NCI-H2196 treated with DMSO at 0.1 percent for 48 hours (cell line): ENCODE measurements around the gene DOHH.
A peak's percentile ranks its signal among the peaks of the same experiment; 100 is the strongest.
"Not testable (repeated sequence)": the region's sequence is repeated elsewhere in the genome, so short reads cannot be mapped to it uniquely, and the experiment has no call there.

Experiments used
- DNase-seq: peaks from one replicate; lab custom pipeline; 2025; ENCODE audit not compliant: unreplicated experiment; lab: John Stamatoyannopoulos, UW

DOHH gene

DNA sequence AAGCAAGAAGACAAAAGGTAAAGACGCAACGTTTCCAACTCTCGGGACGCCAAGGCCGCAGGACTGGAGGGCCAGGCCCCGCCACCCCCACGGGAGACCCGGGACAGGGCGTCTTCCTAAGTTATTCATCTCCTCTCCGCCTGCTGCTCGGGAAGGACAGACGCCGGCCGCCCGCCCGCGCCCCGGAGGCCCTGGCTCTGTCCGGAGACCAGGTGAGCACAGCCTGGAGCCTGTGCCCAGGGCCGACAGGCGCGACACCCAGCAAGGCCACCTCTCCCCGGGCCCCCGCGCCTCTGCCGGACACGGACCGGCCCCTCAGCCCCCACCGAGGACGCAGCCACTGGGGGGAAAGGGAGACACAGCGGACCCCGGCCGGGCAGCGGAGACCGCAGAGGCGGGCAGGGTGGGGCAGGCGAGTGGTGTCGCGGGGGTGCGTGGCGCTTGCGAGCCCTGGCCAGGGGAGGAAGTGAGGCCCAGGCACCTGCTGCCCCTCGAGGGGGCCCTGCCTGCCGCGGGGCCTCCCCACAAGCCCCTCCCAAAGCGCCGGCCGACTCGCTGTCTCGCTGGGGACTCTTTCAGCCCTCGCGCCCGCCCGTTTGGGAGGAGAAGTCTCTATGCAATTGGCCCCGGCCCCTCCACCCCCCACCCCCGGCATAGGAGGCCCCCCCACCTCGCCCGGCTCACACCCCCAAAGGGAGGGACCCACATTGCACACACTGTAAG lies 37.3 kb downstream of the DOHH start:
- no peak for DNase-seq

DNA sequence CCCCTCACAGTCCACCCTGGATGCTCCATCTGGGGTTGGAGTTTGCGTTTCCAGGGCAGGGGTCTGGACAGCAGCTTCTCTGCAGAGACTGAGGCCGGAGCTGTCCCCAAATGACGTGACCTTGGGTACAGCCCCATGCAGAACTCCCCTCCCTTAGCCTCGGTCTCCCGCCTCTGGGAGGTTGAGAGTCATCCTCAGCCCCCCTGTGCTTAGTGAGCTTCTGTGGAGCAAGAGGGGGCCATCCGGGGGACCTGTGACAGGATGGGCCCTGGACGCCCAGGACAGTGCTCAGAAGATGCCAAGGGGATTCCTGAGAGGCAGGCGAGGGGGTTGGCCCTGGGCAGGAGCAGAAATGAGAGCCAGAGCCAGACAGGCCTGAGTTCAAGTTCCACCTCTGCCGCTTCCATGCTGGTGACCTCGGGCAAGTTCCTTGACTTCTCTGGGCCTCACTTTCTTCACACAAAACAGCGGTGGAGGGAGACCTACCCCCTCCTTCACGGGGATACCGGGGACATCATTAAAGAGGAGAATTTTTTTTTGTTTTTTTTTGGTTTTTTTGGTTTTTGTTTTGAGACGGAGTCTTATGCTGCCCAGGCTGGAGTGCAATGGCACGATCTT lies 40.4 kb downstream of the DOHH start:
- no peak for DNase-seq

DNA sequence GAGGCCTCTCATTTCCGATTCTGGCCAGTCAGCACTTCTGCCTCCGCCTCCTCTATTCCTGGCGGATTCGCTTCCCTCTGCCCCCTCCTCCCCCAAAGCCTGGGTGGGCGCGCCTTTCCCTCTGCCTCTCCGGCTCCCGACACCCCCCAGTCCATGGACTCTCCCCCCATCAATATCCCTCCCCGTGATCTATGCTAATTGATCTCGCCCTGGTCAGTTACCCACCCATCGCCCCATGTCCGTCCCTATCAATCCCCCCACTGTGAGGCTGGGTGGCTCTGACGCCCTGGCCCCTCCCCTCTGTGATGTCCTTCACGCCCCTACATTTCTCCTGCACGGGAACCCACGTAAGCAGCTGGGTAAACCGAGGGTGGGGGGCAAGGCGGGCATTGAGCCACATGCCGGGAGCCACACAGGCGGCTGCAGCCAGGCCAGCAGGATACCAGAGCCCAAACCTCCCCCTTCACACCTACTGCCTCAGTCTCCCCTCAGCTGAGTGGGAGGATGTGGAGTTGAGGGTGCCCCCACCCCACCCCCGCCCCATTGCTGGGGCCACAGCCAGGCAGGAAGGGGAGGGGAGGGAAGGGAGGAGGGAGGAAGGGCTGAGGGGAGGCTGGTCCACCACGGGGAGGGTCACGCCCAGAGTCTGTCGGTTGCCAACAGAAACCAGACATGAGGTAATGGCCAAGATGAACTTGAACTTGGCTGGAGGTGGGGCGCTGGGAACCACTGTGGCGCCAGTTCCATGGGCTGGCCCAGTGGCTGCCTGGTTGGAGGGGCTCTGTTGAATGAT lies 41.2 kb downstream of the DOHH start:
- DNase-seq = peak; percentile 55

DNA sequence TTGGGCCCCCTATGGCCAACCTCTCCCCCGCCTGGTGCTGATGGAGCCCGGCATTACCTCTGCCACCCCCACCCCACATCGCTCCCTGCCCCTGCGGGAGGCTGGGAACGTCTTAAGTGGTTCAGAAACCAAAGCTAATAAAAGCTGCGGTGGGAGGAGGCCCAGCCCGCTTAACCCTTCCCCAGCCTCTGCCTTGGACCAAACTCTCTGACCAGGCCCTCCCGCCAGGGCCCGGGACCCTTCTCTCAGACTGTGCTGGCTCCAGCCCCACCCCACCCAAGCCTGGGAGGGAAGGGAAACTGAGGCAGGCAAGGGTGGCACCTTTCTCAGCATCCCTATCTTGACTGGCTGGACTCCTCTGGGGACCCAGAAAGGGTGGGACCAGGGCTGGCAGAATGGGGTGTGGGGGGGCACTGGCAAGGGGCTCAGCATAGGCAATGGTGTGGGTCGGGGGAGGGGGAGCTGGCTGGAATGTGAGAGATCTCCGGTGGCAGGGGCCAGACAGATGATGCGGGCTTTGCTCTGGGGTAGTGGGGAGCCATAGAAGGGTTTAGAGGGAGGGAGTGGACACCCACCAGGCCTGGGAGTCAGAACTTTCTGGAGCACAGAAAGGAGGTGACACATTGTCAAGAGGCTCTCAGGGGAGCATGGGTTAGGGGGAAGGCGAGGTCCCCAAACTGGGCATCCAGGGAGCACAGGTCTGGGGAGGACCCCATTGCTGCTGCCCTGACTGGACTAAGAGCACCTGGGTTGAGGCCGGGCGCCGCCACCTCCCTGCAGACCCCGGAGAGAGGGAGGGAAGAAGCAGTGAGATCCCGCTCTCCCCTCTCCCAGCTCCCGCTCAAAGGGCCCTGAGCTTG lies 42.0 kb downstream of the DOHH start:
- DNase-seq = no peak

DNA sequence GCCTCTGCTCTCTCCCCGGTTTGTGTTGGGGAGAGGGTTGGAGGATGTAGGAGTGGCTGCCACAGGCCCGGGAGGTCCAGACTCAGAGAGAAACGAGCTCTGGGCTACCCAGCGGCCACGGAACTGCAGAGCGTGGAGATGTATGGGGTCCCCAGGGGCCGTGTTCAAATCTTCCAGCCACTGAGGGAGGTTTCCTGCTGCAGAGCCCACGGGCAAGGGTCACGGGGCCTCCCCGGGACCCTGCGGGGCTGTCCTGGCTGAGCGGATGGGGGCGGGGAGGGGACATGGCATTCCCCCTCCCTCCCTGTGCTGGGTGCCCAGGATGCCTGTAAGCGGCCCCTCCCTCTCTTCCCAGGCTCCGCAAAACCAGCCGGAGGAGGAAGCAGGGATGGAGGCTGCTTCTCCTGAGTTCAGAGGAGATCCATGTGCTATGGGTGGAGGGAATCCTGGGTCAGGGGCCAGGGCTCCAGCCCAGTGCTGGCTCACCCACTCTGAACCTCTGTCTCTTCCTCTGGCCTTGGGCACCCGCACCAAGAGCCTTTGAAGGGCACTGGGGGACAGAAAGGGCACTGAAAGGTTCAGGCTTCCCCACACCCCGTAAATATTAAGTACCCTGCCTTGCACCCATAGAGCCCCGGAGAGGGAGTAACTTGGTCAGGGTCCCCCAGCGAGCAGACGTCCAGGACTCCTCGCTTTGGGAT lies 42.8 kb downstream of the DOHH start:
- no peak for DNase-seq

DNA sequence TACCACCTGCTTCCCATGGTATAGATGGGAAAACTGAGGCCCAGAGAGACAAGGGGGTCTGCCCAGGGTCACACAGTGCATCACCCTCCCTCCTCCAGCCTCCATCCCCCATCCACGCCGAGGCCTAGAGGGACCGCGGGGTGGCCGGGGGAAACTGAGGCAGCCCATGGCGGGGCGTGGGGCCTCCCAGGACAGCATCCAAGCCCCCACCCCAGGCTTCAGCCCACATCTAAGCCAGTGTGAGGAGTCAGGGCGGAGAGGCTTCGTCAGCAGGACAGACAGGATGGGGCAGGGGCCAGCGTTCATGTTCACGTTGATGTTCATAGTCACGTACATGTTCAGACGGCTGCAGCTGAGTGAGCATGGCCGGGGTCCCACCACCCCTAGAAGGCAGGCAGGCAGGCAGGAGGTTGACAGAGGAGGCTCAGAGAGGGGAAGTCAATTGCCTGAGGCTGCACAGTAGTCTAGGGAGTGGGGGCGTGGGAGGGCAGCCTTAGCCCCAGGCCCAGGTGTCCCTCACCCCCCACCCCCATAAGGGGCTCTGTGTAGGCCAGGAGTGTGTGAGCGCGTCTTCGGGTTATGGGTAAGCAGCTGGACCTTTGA lies 43.4 kb downstream of the DOHH start:
- DNase-seq = no peak

DNA sequence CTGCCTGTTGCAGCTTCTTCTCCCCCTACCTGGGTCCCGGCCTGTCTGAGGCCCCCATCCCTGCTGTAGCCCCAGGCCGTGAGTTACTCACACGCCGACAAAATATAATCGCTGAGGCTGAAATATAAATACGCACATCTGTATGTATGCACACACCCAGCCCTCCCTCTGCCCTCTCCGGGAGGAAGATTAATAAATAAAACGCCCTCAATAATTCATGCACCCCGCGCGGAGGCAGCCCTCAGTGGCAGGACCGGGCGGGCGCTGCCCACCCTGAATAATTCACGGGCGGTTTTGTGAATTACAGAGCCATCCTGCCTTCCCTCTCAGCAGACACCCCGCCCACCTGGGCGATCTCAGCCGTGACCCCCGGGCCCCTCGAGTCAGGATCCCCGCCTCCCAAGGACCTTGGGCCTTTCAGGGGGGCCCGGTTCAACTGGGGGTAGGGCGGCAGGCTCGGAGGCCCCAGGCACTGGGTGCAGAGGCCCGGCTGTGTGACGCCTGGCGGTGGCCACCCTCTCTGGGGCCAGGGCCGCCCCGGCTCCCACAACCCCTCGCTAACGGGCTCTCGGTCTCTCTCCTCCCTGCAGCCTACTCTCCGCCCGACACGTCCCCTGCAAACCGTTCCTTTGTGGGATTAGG lies 44.4 kb downstream of the DOHH start:
- no peak for DNase-seq

DNA sequence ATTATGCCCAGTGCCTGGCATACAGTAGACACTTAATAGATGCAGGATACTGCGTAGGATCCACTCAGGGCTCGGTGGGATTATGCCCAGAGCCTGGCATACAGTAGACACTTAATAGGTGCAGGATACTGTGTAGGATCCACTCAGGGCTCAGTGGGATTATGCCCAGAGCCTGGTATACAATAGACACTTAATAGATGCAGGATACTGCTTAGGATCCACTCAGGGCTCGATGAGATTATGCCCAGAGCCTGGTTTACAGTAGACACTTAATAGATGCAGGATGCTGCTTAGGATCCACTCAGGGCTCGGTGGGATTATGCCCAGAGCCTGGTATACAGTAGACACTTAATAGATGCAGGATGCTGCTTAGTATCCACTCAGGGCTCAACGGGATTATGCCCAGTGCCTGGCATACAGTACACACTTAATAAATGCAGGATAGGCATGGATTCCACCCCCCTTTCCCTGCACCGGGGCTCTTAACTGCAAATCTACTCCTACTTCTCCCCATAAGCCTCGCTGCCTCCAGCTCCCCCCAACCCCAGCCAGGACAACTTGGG lies 45.0 kb downstream of the DOHH start:
- DNase-seq = no peak

DNA sequence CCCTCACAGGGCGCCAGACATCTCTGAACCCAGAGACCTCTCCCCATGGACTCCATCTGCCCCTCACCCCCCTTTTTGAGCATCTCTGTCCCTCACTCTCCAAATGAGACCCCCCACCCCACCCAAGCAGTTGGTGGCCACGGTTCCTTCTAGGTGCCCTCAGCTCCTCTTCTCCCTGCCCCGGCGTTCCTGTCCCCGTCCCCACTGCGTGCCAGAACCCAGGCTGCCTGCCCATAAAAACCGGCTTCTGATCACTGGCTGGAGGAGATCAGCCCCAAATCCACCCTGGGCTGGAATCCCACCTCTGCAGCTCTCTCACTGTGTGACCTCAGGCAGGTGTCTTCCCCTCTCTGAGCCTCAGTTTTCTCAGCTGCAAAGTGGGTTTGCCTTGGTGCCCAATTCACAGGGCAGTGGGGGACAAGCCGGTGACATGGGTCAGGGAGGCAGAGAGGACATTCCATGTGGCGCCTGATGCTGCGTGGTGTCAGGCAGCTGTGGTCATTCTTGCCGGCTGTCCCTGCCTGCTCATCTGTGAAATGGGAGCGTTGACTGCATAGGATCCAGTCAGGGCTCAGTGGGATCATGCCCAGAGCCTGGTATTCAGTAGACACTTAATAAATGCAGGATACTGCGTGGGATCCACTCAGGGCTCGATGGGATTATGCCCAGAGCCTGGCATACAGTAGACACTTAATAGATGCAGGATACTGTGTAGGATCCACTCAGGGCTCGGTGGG lies 45.6 kb downstream of the DOHH start:
- no peak for DNase-seq

DNA sequence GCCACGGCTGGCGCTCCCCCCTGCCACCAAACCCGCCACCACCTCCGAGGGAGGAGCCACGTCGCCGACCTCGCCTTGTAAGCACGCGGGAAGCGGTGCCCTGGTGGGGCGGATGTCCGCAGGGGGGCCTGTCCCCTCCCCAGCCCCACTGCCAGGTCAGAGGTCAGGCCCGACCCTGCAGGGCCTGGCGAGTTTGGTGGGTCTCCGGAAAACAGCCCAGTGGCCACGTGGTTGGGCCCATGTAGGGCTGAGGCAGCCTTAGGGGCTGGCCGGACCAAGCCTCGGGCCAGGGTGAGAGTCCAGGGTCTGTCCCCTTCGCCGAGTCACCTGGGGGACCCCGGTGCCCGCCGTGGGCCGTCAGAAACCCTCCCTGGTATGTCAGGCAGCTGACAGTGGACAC lies 46.6 kb downstream of the DOHH start:
- no peak for DNase-seq

DNA sequence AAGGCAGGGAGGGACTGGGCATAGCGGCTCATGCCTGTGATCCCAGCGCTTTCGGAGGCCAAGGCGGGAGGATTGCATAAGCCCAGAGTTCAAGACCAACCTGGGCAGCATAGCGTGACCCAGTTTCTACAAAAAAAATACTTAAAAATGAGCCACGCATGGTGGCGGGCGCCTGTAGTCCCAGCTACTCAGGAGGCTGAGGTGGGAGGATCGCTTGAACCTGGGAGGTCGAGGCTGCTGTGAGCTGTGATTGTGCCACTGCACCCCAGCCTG lies 47.6 kb downstream of the DOHH start:
- not testable (repeated sequence) for DNase-seq

DNA sequence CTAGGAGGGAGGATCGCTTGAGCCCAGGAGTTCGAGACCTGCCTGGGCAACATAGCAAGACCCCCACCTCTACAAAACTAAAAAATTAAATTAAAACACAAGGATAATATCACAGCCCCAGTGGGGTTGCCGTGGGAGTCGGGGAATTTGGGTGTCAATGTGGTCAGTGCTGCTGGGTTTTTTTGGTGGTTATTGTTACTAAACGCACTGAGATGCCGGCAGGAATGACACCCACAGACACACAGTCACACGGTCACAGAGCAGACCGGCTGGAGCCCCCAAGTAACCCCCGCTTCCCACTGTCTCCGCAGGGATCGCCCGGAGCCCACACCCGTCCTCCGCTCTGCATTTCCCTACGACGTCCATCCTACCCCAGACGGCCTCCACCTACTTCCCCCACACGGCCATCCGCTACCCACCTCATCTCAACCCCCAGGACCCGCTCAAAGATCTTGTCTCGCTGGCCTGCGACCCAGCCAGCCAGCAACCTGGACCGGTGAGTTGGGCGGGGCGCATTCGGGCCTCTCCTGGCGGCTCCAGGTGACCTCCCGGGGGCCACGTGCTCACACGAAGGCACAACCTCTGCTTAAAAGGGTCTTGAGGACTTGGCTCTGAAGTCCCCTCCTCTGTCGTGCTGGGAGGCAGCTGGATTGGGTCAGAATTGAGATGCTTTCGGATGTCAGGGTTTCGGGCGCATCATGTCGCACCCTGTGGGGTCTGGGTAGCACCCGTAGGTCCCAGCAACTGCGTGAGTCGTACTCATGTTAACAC lies 48.1 kb downstream of the DOHH start:
- no peak for DNase-seq

DNA sequence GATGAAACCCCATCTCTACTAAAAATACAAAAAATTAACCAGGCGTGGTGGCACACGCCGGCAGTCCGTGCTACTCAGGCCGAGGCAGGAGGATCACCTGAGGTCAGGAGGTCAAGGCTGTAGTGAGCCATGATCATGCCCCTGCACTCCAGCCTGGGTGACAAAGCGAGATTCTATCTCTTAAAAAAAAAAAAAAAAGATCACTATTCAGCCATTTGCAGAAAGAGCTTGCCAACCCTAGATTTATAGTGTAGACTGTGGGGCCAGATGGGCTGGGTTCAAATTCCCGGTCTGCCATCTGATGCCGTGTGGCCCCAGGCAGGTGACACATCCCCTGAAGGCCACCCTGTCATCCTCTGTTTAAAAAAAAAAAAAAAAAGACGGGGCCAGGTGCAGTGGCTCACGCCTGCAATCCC lies 49.0 kb downstream of the DOHH start:
- no peak for DNase-seq

DNA sequence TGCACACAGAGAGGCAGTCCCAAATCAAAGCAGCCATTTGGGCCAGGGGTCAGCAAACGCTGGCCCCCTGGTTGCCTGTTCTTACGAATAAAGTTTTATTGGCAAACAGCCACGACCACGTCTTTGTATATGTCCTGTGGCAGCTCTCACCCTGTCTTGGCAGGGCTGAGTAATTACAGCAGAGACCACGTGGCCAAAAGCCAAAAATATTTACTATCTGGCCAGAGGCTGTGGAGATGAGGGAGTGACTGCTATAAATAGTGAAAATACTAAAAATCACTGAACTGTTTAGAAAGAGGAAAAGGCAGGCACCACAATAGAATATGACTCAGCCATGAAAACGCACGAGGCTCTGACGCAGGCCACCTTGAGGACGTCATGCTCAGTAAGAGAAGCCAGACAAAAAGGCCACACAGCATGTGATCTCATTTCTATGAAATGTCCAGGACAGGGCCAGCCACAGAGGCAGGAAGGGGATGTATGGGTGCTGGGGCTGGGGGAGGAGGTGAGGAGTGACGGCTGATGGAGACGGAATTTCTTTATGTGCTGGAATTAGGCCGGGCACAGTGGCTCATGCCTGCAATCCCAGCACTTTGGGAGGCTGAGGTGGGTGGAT lies 49.6 kb downstream of the DOHH start:
- DNase-seq = peak; percentile 32

DNA sequence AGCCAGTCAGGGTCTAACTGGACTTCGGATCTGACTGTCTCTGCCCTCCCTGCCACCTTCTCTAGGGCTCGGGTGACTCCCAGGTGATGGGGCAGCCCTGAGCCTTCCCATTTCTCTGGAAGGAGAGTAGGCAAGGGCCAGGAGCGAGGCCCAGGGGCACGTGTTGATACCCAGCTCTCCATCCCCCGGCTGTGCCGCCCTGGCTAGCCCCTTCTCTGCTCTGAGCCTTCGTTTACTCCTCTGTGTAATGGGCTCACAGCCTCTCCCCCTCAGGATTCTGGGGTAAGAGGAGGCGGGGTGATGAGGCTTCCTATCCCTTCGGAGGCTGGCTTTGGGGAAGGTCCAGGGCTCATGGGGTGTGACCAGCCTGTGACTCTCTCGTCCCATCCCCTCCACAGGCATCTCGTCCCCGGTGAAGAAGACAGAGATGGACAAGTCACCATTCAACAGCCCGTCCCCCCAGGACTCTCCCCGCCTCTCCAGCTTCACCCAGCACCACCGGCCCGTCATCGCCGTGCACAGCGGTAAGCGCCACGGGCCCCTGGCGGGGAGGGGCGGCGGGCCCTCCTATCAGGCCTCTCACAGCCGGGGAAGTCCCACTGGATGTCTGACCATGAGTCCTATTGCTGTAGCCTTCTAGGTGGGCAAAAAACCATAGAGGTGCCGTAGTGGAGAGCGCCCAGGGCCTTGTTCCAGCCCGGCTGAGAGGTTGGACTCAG lies 51.7 kb downstream of the DOHH start:
- no peak for DNase-seq

DNA sequence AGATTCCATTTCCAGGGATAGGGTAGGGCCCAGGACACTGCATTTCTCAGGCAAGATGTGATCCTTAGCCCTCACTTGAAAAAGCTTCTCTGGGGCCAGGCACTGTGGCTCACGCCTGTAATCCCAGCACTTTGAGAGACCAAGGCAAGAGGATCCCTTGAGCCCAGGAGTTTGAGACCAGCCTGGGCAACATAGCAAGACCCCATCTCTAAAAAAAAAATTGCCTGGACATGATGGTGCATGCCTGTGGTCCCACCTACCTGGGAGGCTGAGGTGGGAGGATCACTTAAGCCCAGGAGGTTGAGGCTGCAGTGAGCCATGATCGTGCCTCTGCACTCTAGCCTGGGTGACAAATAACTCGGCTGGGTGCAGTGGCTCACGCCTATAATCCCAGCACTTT lies 53.8 kb downstream of the DOHH start:
- not testable (repeated sequence) for DNase-seq

DNA sequence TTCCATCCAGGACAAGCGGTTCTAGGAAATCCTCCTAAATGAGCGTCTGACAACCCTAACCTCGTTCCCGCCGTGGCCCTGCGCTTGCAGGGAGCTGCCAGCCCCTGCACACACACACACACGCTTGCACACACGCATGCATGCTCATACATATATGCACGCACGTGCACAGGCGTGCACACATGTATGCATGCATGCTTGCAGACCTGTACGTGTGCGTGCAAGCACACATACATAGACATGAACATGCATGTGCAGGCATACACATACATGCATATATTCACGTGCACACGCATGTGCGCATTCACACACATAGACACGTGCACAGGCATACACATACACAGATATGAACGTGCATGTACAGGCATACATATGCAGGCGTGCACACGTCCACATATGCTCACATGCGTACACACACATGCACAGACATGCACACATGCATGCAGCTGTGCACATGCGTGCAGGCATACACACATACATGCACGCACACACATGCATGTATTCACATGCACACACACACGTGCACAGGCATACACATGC lies 55.7 kb downstream of the DOHH start:
- no peak for DNase-seq
